Caco-2 (cell line): ENCODE measurements around the gene ERP44. TPM values are rescaled to one million over a fixed set of nuclear protein-coding genes. Genes with fewer than 3 reads are reported as not detected.

Experiments
- BruUV-seq: library from RNA; stranded (reverse); fragments of 400-500 nt; replicated peaks from 2 replicates; lab custom pipeline; 2021; lab: Mats Ljungman, UMichigan
- CTCF ChIA-PET: fragments of 300-600 bp; sonication (Branson Sonifier 250); formaldehyde crosslinking; loops from one replicate; lab custom pipeline; 2022; ENCODE audit warnings: antibody characterized with exemption; lab: Charles Lee
- POLR2A ChIA-PET: fragments of 300-600 bp; sonication (Branson Sonifier 250); formaldehyde crosslinking; loops from one replicate; lab custom pipeline; 2022; ENCODE audit warnings: antibody characterized with exemption; lab: Charles Lee
- DNase-seq, 2 experiments: peaks; one replicate each; pipeline versions ENCODE4 v3.0.0 to v3.0.0-alpha.2; 2020 to 2022
- H3K27me3 ChIP-seq: replicated peaks from 2 replicates; pipeline ENCODE4 v1.6.0; 2011; ENCODE audit warnings: low read length; ENCODE audit not compliant: control insufficient read depth, insufficient read depth
- H3K36me3 ChIP-seq: 2 replicates; pipeline ENCODE4 v1.5.1; 2011; ENCODE audit warnings: low read length; ENCODE audit not compliant: control insufficient read depth, insufficient read depth
- H3K4me1 ChIP-seq: fragments of 250-450 bp; sonication (Bioruptor Pico); 2 replicates; pipeline ENCODE4 v1.5.1; 2020; ENCODE audit warnings: mild to moderate bottlenecking
- H3K4me3 ChIP-seq: 2 replicates; pipeline ENCODE4 v1.5.1; 2011; ENCODE audit warnings: low read depth, mild to moderate bottlenecking, control low read depth, low read length
- H3K9me3 ChIP-seq: fragments of 250-450 bp; sonication (Bioruptor Pico); 2 replicates; pipeline ENCODE4 v1.5.1; 2020; ENCODE audit warnings: mild to moderate bottlenecking, moderate library complexity
- H3K27ac Mint-ChIP-seq: one replicate; pipeline ENCODE4 v1.8.0; 2022; ENCODE audit warnings: mixed read lengths; ENCODE audit not compliant: unreplicated experiment
- H3K27me3 Mint-ChIP-seq: one replicate; pipeline ENCODE4 v1.8.0; 2022; ENCODE audit warnings: mixed read lengths; ENCODE audit not compliant: insufficient read depth, unreplicated experiment
- H3K36me3 Mint-ChIP-seq: one replicate; pipeline ENCODE4 v1.8.0; 2022; ENCODE audit warnings: mild to moderate bottlenecking, mixed read lengths; ENCODE audit not compliant: insufficient read depth, unreplicated experiment
- H3K4me1 Mint-ChIP-seq: one replicate; pipeline ENCODE4 v1.8.0; 2022; ENCODE audit warnings: low read depth, mixed read lengths; ENCODE audit not compliant: unreplicated experiment
- H3K4me3 Mint-ChIP-seq: one replicate; pipeline ENCODE4 v1.8.0; 2022; ENCODE audit warnings: mild to moderate bottlenecking, moderate library complexity, mixed read lengths; ENCODE audit not compliant: unreplicated experiment
- H3K9me3 Mint-ChIP-seq: one replicate; pipeline ENCODE4 v1.8.0; 2022; ENCODE audit warnings: mixed read lengths; ENCODE audit not compliant: unreplicated experiment
- CTCF ChIP-seq, 2 experiments: fragments of 200-600 bp in 1 of 2; IDR thresholded peaks; 1 replicate in 1 of 2; 2 replicates in 1 of 2; pipeline versions ENCODE4 v1.5.1 to v1.8.0; 2011 to 2022; ENCODE audit warnings: antibody characterized with exemption in 1 of 2, control low read depth in 1 of 2, inconsistent platforms in 1 of 2, low read depth in 1 of 2, low read length in 1 of 2, mild to moderate bottlenecking in 1 of 2, moderate library complexity in 1 of 2; ENCODE audit not compliant: insufficient read depth in 1 of 2, severe bottlenecking in 1 of 2, unreplicated experiment in 1 of 2
- intact Hi-C: fragments of 100-400 bp; cut with micrococcal nuclease; formaldehyde crosslinking; loops from one replicate; pipeline ENCODE4 v1.10.0; 2022; ENCODE audit not compliant: unreplicated experiment
- total RNA-seq: library from RNA; stranded (reverse); gene quantifications from 2 replicates; pipeline ENCODE4 v1.2.3, GENCODE V29; 2022

ERP44 gene
- total RNA-seq, 1 experiment from 2014 or later: 25.6 TPM

GRCh38 chr9:100117316-100117715 lies 18.5 kb upstream of the ERP44 start:
- no peak for TF ChIP-seq CTCF (IDR thresholded peaks at IDR 0.05; ENCODE audit: insufficient read depth in 1 of 2, low read depth in 1 of 2, low read length in 1 of 2, severe bottlenecking in 1 of 2, unreplicated experiment in 1 of 2)
- Mint-ChIP-seq H3K4me3 (no peak overlapping the region), H3K27ac (no peak overlapping the region), H3K9me3 (no peaks in the 10 kb centered on the region), H3K4me1 (no peaks in the 10 kb centered on the region), H3K27me3 (no peaks in the 10 kb centered on the region), H3K36me3 (no peaks in the 10 kb centered on the region)
- H3K36me3 ChIP-seq: no peaks in the 10 kb centered on the region
- no peaks in the 10 kb centered on the region for H3K4me1 ChIP-seq
- intact Hi-C loops: no loop called here
- BruUV-seq: no TSS peak
- H3K27me3 ChIP-seq: no peaks in the 10 kb centered on the region
- ChIA-PET POLR2A (no interaction called here), CTCF (no interaction called here)
- DNase-seq: no peak
- no peaks in the 10 kb centered on the region for H3K9me3 ChIP-seq
- H3K4me3 ChIP-seq: no peak overlapping the region

GRCh38 chr9:100112677-100113336 lies 14.0 kb upstream of the ERP44 start:
- Mint-ChIP-seq H3K27me3 (no peaks in the 10 kb centered on the region), H3K36me3 (no peaks in the 10 kb centered on the region), H3K27ac (no peak overlapping the region), H3K4me3 (no peak overlapping the region), H3K4me1 (no peaks in the 10 kb centered on the region), H3K9me3 (no peaks in the 10 kb centered on the region)
- Histone ChIP-seq H3K4me1 (no peaks in the 10 kb centered on the region), H3K36me3 (no peaks in the 10 kb centered on the region), H3K27me3 (no peaks in the 10 kb centered on the region), H3K9me3 (no peaks in the 10 kb centered on the region), H3K4me3 (no peak overlapping the region)
- POLR2A ChIA-PET: interaction anchor here (0.6 kb wide), 1 partner anchor 15 kb away, joined by 4 read pairs; no protein-coding TSS in a partner anchor
- intact Hi-C loops: no loop called here
- DNase-seq: no peak
- BruUV-seq: no TSS peak
- CTCF ChIA-PET: no interaction called here
- TF ChIP-seq CTCF (IDR thresholded peaks at IDR 0.05; ENCODE audit: insufficient read depth in 1 of 2, low read depth in 1 of 2, low read length in 1 of 2, severe bottlenecking in 1 of 2, unreplicated experiment in 1 of 2): no peak

GRCh38 chr9:100111235-100111634 lies 12.4 kb upstream of the ERP44 start:
- intact Hi-C loops: no loop called here
- H3K27me3 ChIP-seq: no peaks in the 10 kb centered on the region
- Mint-ChIP-seq H3K9me3 (no peaks in the 10 kb centered on the region), H3K36me3 (no peaks in the 10 kb centered on the region), H3K27ac (no peak overlapping the region), H3K4me3 (no peak overlapping the region), H3K27me3 (no peaks in the 10 kb centered on the region), H3K4me1 (no peaks in the 10 kb centered on the region)
- no peak for TF ChIP-seq CTCF (IDR thresholded peaks at IDR 0.05; ENCODE audit: insufficient read depth in 1 of 2, low read depth in 1 of 2, low read length in 1 of 2, severe bottlenecking in 1 of 2, unreplicated experiment in 1 of 2)
- no peak overlapping the region for H3K4me3 ChIP-seq
- H3K9me3 ChIP-seq: no peaks in the 10 kb centered on the region
- no peaks in the 10 kb centered on the region for H3K36me3 ChIP-seq
- ChIA-PET CTCF (no interaction called here), POLR2A (no interaction called here)
- no peak for DNase-seq
- no peaks in the 10 kb centered on the region for H3K4me1 ChIP-seq
- BruUV-seq: no TSS peak
